ENCODE data around the gene ANKFY1. TPM values are rescaled to one million over a fixed set of nuclear protein-coding genes. Genes with fewer than 3 reads are reported as not detected.

The ANKFY1 gene
- total and polyA plus RNA-seq, 9 of the 15 experiments (the other 6 are each of a cell fraction or from before 2014, with no cell fraction given), result 4.3 to 25.6 (median 12.2) TPM

DNA sequence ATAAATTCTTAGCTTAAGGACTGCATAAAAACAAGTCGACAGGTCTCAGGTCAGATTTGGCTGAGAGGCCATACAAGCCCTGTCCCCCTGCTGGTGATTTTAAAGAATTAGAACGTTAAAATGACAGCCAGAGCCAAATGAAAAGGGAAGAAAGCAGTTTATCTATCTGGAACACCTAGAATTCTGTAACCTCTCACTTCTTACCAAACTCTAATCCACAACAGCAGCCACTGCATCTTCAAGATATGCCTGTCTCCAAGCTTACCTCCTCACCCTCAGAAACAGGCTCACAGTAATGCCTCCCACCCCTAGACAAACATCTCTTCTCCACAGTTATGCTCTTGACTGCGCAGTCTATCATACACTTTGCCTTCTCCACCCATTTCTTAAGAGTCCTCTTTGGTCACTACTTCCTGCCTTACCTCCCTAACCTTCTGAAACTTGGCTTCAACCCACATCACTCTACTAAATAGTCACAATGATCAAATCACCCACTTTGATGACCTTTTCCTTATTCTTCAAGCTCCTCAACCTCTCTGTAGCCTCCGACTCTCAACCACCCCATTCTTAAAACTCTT lies 14.2 kb downstream of the ANKFY1 start (continued):
- TF ChIP-seq RAD21 (CRISPR knock-in tag; conservative IDR thresholded peaks at IDR 0.05 in 1 of 2, IDR thresholded peaks at IDR 0.05 in 1 of 2) (peak; percentile 14 to 31; a peak in 3 of 4 replicates), KDM2B (CRISPR knock-in tag; IDR thresholded peaks at IDR 0.05) (no peak), HNRNPL (IDR thresholded peaks at IDR 0.05; ENCODE audit: low read depth, low read length) (no peak), EP400 (IDR thresholded peaks at IDR 0.05) (peak; percentile 42; the same call in 1 of the 2 replicates), TFAP4 (CRISPR knock-in tag; IDR thresholded peaks at IDR 0.05; ENCODE audit: borderline replicate concordance) (no peak), MAFF (IDR thresholded peaks at IDR 0.05; ENCODE audit: low read length) (no peak), COPS2 (conservative IDR thresholded peaks at IDR 0.05) (no peak), ZNF830 (CRISPR knock-in tag; IDR thresholded peaks at IDR 0.05) (no peak), SMAD4 (CRISPR knock-in tag; conservative IDR thresholded peaks at IDR 0.05) (peak; percentile 70), HCFC1 (IDR thresholded peaks at IDR 0.05; ENCODE audit: low read depth, low read length) (no peak), PTTG1 (tag; IDR thresholded peaks at IDR 0.05; ENCODE audit: low read depth) (no peak), MEF2A (IDR thresholded peaks at IDR 0.05; ENCODE audit: control insufficient read depth, low read depth, low read length) (0 out of 2 replicates have a peak, but pooled peaks have one; percentile 16), RBM17 (IDR thresholded peaks at IDR 0.05; ENCODE audit: borderline replicate concordance, low read depth, low read length) (no peak), TCF15 (CRISPR knock-in tag; IDR thresholded peaks at IDR 0.05) (no peak), ZNF785 (CRISPR knock-in tag; IDR thresholded peaks at IDR 0.05) (no peak), HDAC2 (IDR thresholded peaks at IDR 0.05) (peak; percentile 80), ILK (tag; IDR thresholded peaks at IDR 0.05; ENCODE audit: borderline replicate concordance, low read depth) (no peak), HBP1 (CRISPR knock-in tag; IDR thresholded peaks at IDR 0.05) (0 out of 2 replicates have a peak, but pooled peaks have one; percentile 43), CBX5 (IDR thresholded peaks at IDR 0.05; ENCODE audit: borderline replicate concordance, low read depth) (no peak), ZFP30 (CRISPR knock-in tag; IDR thresholded peaks at IDR 0.05; ENCODE audit: borderline replicate concordance) (no peak), ARHGAP35 (IDR thresholded peaks at IDR 0.05; ENCODE audit: partially characterized antibody) (no peak)
- TF ChIP-seq, protein P1, sequence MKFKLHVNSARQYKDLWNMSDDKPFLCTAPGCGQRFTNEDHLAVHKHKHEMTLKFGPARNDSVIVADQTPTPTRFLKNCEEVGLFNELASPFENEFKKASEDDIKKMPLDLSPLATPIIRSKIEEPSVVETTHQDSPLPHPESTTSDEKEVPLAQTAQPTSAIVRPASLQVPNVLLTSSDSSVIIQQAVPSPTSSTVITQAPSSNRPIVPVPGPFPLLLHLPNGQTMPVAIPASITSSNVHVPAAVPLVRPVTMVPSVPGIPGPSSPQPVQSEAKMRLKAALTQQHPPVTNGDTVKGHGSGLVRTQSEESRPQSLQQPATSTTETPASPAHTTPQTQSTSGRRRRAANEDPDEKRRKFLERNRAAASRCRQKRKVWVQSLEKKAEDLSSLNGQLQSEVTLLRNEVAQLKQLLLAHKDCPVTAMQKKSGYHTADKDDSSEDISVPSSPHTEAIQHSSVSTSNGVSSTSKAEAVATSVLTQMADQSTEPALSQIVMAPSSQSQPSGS (CRISPR knock-in tag; IDR thresholded peaks at IDR 0.05), result no peak
- TF ChIP-seq, protein P2, sequence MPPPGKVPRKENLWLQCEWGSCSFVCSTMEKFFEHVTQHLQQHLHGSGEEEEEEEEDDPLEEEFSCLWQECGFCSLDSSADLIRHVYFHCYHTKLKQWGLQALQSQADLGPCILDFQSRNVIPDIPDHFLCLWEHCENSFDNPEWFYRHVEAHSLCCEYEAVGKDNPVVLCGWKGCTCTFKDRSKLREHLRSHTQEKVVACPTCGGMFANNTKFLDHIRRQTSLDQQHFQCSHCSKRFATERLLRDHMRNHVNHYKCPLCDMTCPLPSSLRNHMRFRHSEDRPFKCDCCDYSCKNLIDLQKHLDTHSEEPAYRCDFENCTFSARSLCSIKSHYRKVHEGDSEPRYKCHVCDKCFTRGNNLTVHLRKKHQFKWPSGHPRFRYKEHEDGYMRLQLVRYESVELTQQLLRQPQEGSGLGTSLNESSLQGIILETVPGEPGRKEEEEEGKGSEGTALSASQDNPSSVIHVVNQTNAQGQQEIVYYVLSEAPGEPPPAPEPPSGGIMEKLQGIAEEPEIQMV (tag; conservative IDR thresholded peaks at IDR 0.05; ENCODE audit: low read depth), result no peak

Measured in K562 (cell line).